GM23248 (cell line): ENCODE data around the gene SNCA. TPM values are rescaled to one million over a fixed set of nuclear protein-coding genes. Genes with fewer than 3 reads are reported as not detected.

Experiments used
- DNase-seq: peaks from one replicate; pipeline ENCODE4 v3.0.0-alpha.2; 2015
- H2AFZ ChIP-seq: fragments of 200-600 bp; sonication (generic); 2 replicates; pipeline ENCODE4 v1.6.1; 2016; ENCODE audit warnings: antibody characterized with exemption
- H3F3A ChIP-seq: fragments of 200-600 bp; sonication (generic); 2 replicates; pipeline ENCODE4 v1.6.1; 2016; ENCODE audit warnings: mild to moderate bottlenecking, antibody characterized with exemption, mixed run types; ENCODE audit not compliant: insufficient read depth
- H3K27ac ChIP-seq: fragments of 200-600 bp; sonication (generic); 2 replicates; pipeline ENCODE4 v1.5.1; 2016; ENCODE audit warnings: mild to moderate bottlenecking
- H3K27me3 ChIP-seq: fragments of 200-600 bp; sonication (generic); replicated peaks from 2 replicates; pipeline ENCODE4 v1.6.1; 2016; ENCODE audit warnings: mild to moderate bottlenecking; ENCODE audit not compliant: insufficient read depth
- H3K36me3 ChIP-seq: fragments of 200-600 bp; sonication (generic); 2 replicates; pipeline ENCODE4 v1.6.1; 2016; ENCODE audit warnings: low read depth, mild to moderate bottlenecking
- H3K4me1 ChIP-seq: fragments of 200-600 bp; sonication (generic); 2 replicates; pipeline ENCODE4 v1.6.1; 2016; ENCODE audit warnings: mild to moderate bottlenecking; ENCODE audit not compliant: insufficient read depth
- H3K4me2 ChIP-seq: fragments of 200-600 bp; sonication (generic); one replicate; pipeline ENCODE4 v1.6.1; 2016; ENCODE audit warnings: mild to moderate bottlenecking; ENCODE audit not compliant: unreplicated experiment
- H3K4me3 ChIP-seq: fragments of 200-600 bp; sonication (generic); 2 replicates; pipeline ENCODE4 v1.5.1; 2016; ENCODE audit warnings: mild to moderate bottlenecking
- H3K79me2 ChIP-seq: fragments of 200-600 bp; sonication (generic); 2 replicates; pipeline ENCODE4 v1.6.1; 2016; ENCODE audit warnings: mild to moderate bottlenecking; ENCODE audit not compliant: insufficient read depth
- H3K9ac ChIP-seq: fragments of 200-600 bp; sonication (generic); 2 replicates; pipeline ENCODE4 v1.6.1; 2016; ENCODE audit warnings: mild to moderate bottlenecking
- H3K9me2 ChIP-seq: fragments of 200-600 bp; sonication (generic); 2 replicates; pipeline ENCODE4 v1.6.1; 2016; ENCODE audit warnings: mixed run types, mild to moderate bottlenecking, moderate library complexity; ENCODE audit not compliant: insufficient read depth
- H3K9me3 ChIP-seq: fragments of 200-600 bp; sonication (generic); one replicate; pipeline ENCODE4 v1.6.1; 2017; ENCODE audit warnings: low read depth
- H4K20me1 ChIP-seq: fragments of 200-600 bp; sonication (generic); 2 replicates; pipeline ENCODE4 v1.6.0; 2016; ENCODE audit not compliant: insufficient read depth
- EZH2 ChIP-seq: fragments of 200-600 bp; sonication (generic); IDR thresholded peaks from 2 replicates; pipeline ENCODE4 v1.6.1; 2018; ENCODE audit warnings: antibody characterized with exemption, mild to moderate bottlenecking; ENCODE audit not compliant: insufficient read depth, poor library complexity, severe bottlenecking
- EZH2phosphoT487 ChIP-seq: fragments of 200-600 bp; sonication (generic); IDR thresholded peaks from 2 replicates; pipeline ENCODE4 v1.6.1; 2018; ENCODE audit warnings: antibody characterized with exemption, moderate library complexity, mild to moderate bottlenecking, low read depth; ENCODE audit not compliant: insufficient read depth
- WGBS, 2 experiments: methylation state at CpG; one replicate each; pipeline ENCODE4 v1.1.6; 2015 to 2017; ENCODE audit warnings: low lambda C conversion rate in 2 of 2, low coverage in 1 of 2; ENCODE audit errors: missing lambda C conversion rate in 2 of 2; 5-methylcytosine and 5-hydroxymethylcytosine counted together
- in situ Hi-C: fragments of 300-500 bp; cut with MboI; formaldehyde crosslinking; loops from 2 replicates; pipeline ENCODE4 v1.15.0; 2020
- polyA plus RNA-seq: library from polyadenylated mRNA; unstranded; fragments of >200 nt; fragmentation: Nextera tagmentation; extraction: Ambion mirVana; gene quantifications from 2 replicates; pipeline ENCODE4 v1.2.1, GENCODE V29; 2016
- total RNA-seq: library from RNA; depleted of rRNA; stranded (reverse); fragments of >200 nt; shearing (Covaris generic); gene quantifications from 2 replicates; pipeline ENCODE4 v1.2.3, GENCODE V29; 2014

SNCA gene
- total and polyA plus RNA-seq, 2 experiments from 2014 or later, result 0.25 TPM; not detected in 1

DNA sequence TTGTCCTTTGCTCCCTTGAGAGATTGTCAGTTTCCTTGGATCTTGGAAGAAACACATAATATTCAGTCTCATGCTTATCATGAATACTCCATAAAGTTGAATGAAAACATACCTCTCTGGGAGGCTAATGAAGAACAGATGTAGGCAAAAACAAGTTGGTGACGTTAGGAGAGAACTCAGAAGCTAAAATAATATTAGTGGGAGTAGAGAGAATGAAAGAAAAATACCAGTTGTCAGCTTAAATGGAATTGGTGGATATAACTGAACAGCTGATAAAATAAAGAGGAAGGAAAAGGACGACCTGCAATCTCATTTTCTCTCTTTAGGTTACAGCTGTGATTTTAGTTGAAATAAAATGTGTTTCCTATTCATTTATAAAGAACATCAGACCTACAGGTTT is 124.8 kb downstream of the SNCA start:
- H3K79me2 ChIP-seq, result no peaks in the 10 kb centered on the region
- H3K4me1 ChIP-seq, result peaks cover 11% of the 10 kb centered on the region
- in situ Hi-C loops, result no loop called here
- no peak overlapping the region for H3K4me3 ChIP-seq
- WGBS, 2 experiments, result 0 to 4% methylated on average over 2 of the region's 2 CpGs
- H3K4me2 ChIP-seq, result peak overlapping the region; percentile 38
- peak; percentile 41 for DNase-seq
- TF ChIP-seq EZH2 (no peak), EZH2phosphoT487 (no peak)
- no peaks in the 10 kb centered on the region for H3K9me2 ChIP-seq
- no peaks in the 10 kb centered on the region for H3K9me3 ChIP-seq
- H3F3A ChIP-seq, result no peaks in the 10 kb centered on the region
- no peak overlapping the region for H3K27ac ChIP-seq
- H2AFZ ChIP-seq, result no peak overlapping the region; the same call in 1 of the 2 replicates
- H4K20me1 ChIP-seq, result no peaks in the 10 kb centered on the region
- no peak overlapping the region for H3K9ac ChIP-seq
- H3K27me3 ChIP-seq, result no peaks in the 10 kb centered on the region
- no peaks in the 10 kb centered on the region for H3K36me3 ChIP-seq

GRCh38 chr4:89708903-89709421 is 128.0 kb downstream of the SNCA start:
- H3K36me3 ChIP-seq, result no peaks in the 10 kb centered on the region
- H3K27ac ChIP-seq, result no peak overlapping the region
- no peak overlapping the region for H3K9ac ChIP-seq
- H3F3A ChIP-seq, result no peaks in the 10 kb centered on the region
- peaks cover 11% of the 10 kb centered on the region for H3K4me1 ChIP-seq
- H3K79me2 ChIP-seq, result no peaks in the 10 kb centered on the region
- no peaks in the 10 kb centered on the region for H3K27me3 ChIP-seq
- no peak overlapping the region for H3K4me3 ChIP-seq
- in situ Hi-C loops, result no loop called here
- WGBS, 2 experiments, result 42 to 55% methylated on average over 2 of the region's 2 CpGs
- H3K4me2 ChIP-seq, result no peak overlapping the region
- DNase-seq, result no peak
- H2AFZ ChIP-seq, result peak overlapping the region; percentile 60
- no peak for TF ChIP-seq EZH2phosphoT487
- TF ChIP-seq EZH2, result no peak
- no peaks in the 10 kb centered on the region for H3K9me2 ChIP-seq
- H3K9me3 ChIP-seq, result no peaks in the 10 kb centered on the region
- no peaks in the 10 kb centered on the region for H4K20me1 ChIP-seq

DNA sequence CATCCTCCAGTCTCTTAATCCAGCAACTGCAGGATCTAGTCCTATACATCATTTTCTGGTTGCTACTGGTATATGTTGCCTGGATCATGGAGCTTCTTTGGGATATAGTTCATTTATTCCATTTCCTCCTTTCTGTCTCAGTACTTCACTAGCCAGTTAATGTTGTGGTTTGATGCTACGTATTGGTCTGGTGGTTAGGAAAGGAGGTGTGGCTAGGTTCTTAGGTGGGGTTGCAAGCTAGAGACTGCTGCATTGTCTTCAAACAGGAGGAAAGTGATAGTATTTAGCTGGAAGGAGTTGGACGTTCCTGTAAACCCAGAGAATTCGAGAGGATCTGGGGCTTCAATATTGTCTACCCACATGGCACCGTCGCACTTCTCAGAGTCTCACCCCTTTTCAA is 129.5 kb downstream of the SNCA start:
- Histone ChIP-seq H3K9me2 (no peaks in the 10 kb centered on the region), H3K4me1 (peaks cover 8% of the 10 kb centered on the region), H3K79me2 (no peaks in the 10 kb centered on the region), H3F3A (no peaks in the 10 kb centered on the region), H2AFZ (no peak overlapping the region), H3K9me3 (no peaks in the 10 kb centered on the region), H3K9ac (no peak overlapping the region), H3K27ac (no peak overlapping the region), H3K27me3 (no peaks in the 10 kb centered on the region), H3K36me3 (no peaks in the 10 kb centered on the region), H3K4me3 (no peak overlapping the region), H3K4me2 (no peak overlapping the region), H4K20me1 (no peaks in the 10 kb centered on the region)
- WGBS, 2 experiments, result 61 to 64% methylated on average over 5 of the region's 5 CpGs
- no peak for DNase-seq
- TF ChIP-seq EZH2phosphoT487 (no peak), EZH2 (no peak)
- in situ Hi-C loops, result no loop called here

DNA sequence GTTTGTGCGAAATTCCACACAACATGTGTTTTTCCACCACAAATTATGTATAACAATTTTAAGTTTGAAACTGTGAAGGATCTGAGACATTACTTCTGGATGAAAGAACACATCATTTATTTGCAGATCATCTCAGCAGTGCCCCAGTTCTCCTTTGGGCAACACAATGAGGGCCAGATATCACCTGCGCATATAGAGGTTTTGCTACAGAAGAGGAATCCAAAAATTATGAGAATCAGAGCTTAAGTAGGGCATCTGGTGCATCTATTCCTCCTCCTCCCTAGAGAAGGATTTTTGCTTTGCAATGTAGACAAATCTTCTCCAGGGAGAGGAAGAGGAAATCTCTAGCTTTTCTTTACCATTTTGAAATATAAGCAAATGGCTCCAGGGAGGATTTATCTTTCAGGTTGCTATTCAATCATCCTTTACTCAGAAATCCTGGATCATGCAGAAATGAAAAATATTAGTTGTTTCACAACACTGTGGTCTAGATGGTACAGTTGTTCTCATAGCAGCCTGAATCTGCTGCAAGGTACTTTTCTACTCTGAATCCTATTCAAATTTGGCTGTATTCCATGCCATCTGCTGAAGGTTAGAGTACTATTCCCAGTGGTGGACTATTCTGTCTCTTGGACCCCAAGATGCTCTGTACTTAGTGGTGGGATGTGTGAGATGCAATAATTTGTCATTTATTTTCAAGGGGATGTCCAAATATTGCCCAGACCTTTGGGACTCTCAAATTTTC is 132.1 kb downstream of the SNCA start:
- Histone ChIP-seq H2AFZ (no peak overlapping the region), H4K20me1 (no peaks in the 10 kb centered on the region), H3K79me2 (no peaks in the 10 kb centered on the region), H3F3A (no peaks in the 10 kb centered on the region), H3K9me3 (no peaks in the 10 kb centered on the region), H3K4me3 (no peak overlapping the region), H3K27ac (no peak overlapping the region), H3K36me3 (no peaks in the 10 kb centered on the region), H3K4me2 (no peak overlapping the region), H3K9me2 (no peaks in the 10 kb centered on the region), H3K9ac (no peak overlapping the region), H3K4me1 (no peaks in the 10 kb centered on the region), H3K27me3 (no peaks in the 10 kb centered on the region)
- WGBS, 2 experiments, result 43 to 60% methylated on average over 2 of the region's 2 CpGs
- in situ Hi-C loops, result no loop called here
- no peak for DNase-seq
- no peak for TF ChIP-seq EZH2phosphoT487
- TF ChIP-seq EZH2, result no peak
